DND-41 (cell line): ENCODE measurements around the gene ENTPD5.

ENCODE experiments used
- EZH2 ChIP-seq: IDR thresholded peaks from 3 replicates; pipeline ENCODE4 v1.6.1; 2012; ENCODE audit warnings: borderline replicate concordance, low read depth, mild to moderate bottlenecking, moderate library complexity, low read length, inconsistent platforms; ENCODE audit not compliant: severe bottlenecking
- TF ChIP-seq, protein P1 (sequence below): IDR thresholded peaks from 2 replicates; pipeline ENCODE4 v1.5.1; 2012; ENCODE audit warnings: borderline replicate concordance, low read length, moderate library complexity, mild to moderate bottlenecking; ENCODE audit not compliant: poor library complexity, severe bottlenecking; ENCODE audit errors: extremely low read depth

DNA sequence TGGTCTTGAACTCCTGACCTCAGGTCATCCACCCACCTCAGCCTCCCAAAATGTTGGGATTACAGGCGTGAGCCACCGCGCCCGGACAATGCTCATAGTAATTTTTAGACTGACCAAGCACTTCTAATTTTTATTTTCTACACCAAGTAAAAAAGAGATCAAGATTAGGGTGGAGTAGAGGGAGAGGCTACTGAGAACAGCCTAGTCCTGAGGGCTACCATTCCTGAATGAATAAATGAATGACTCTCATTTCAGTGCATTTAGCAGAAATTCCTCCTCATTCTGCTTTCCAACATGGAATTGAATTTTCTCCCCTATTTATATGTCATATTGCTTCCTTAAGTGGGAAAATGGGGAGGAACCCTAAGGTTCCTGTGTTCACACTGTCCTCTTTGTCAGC lies 26.4 kb upstream of the ENTPD5 start:
- TF ChIP-seq, protein P1, sequence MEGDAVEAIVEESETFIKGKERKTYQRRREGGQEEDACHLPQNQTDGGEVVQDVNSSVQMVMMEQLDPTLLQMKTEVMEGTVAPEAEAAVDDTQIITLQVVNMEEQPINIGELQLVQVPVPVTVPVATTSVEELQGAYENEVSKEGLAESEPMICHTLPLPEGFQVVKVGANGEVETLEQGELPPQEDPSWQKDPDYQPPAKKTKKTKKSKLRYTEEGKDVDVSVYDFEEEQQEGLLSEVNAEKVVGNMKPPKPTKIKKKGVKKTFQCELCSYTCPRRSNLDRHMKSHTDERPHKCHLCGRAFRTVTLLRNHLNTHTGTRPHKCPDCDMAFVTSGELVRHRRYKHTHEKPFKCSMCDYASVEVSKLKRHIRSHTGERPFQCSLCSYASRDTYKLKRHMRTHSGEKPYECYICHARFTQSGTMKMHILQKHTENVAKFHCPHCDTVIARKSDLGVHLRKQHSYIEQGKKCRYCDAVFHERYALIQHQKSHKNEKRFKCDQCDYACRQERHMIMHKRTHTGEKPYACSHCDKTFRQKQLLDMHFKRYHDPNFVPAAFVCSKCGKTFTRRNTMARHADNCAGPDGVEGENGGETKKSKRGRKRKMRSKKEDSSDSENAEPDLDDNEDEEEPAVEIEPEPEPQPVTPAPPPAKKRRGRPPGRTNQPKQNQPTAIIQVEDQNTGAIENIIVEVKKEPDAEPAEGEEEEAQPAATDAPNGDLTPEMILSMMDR: no peak
- no peak for TF ChIP-seq EZH2
